Measurements from ENCODE around the gene ACTR5. TPM values are rescaled to one million over a fixed set of nuclear protein-coding genes. Genes with fewer than 3 reads are reported as not detected.

Gene ACTR5
- total and polyA plus RNA-seq, 2 of the 13 experiments (the other 11 are each of a cell fraction or from before 2014, with no cell fraction given), result 19.5 to 20.5 TPM

DNA sequence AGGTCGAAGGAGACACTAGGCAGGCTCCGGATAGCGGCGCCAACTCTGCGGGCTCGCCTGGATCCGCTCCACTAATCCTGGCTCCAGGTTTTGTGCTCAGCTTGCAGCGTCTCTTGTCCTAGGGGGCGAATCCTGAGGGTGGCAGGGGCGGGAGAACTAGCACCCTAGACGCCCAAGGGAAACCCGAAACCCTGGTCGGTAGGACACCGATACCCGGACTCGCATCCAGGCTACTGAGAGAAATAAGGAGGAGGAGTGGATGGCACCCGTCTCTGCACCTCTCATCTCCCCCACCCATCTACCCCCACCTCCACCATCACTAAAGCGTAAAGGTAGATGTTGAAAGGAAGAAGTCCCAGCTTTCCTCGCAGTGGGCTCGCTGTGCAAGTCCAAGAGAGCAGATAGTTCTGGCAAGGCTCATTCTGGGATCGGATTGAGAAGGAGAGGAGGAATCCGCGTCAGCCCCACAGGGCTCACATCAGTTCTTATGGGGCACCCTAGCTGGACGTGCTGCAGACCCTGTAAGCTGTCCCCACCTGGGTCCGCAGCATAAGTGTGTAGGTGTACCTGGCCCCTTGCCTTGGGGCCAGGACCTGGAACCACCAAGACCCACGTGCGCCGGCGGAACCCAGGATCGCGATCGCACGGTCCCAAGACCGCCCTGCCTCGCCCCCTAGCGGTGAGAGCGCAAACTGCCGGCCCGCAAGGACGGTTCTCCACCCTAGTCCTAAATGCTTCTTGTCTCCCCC is 17.1 kb upstream of the ACTR5 start (continued):
- TF ChIP-seq SRSF4 (IDR thresholded peaks at IDR 0.05; ENCODE audit: low read depth, low read length, poor library complexity, severe bottlenecking), result no peak
- TF ChIP-seq ATM (IDR thresholded peaks at IDR 0.05; ENCODE audit: borderline replicate concordance), result no peak
- no peak for TF ChIP-seq GTF3A (CRISPR knock-in tag; conservative IDR thresholded peaks at IDR 0.05)
- no peak; the same call in 1 of the 2 replicates for TF ChIP-seq ZNF598 (CRISPR knock-in tag; IDR thresholded peaks at IDR 0.05; ENCODE audit: borderline replicate concordance)
- TF ChIP-seq ZNF792 (CRISPR knock-in tag; IDR thresholded peaks at IDR 0.05), result no peak
- TF ChIP-seq MED13 (CRISPR knock-in tag; IDR thresholded peaks at IDR 0.05), result no peak
- no peak for TF ChIP-seq PCBP2 (optimal IDR thresholded peaks at IDR 0.05; ENCODE audit: low read depth, low read length, poor library complexity, severe bottlenecking)
- 0 out of 2 replicates have a peak, but pooled peaks have one; percentile 59 for TF ChIP-seq ATF7-NPFF (CRISPR knock-in tag; IDR thresholded peaks at IDR 0.05; ENCODE audit: low read depth)
- TF ChIP-seq, protein P1, sequence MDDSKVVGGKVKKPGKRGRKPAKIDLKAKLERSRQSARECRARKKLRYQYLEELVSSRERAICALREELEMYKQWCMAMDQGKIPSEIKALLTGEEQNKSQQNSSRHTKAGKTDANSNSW (CRISPR knock-in tag; IDR thresholded peaks at IDR 0.05; ENCODE audit: borderline replicate concordance), result no peak; the same call in 1 of the 2 replicates
- TF ChIP-seq, protein P2, sequence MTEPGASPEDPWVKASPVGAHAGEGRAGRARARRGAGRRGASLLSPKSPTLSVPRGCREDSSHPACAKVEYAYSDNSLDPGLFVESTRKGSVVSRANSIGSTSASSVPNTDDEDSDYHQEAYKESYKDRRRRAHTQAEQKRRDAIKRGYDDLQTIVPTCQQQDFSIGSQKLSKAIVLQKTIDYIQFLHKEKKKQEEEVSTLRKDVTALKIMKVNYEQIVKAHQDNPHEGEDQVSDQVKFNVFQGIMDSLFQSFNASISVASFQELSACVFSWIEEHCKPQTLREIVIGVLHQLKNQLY (CRISPR knock-in tag; IDR thresholded peaks at IDR 0.05), result no peak
- TF ChIP-seq, protein P3, sequence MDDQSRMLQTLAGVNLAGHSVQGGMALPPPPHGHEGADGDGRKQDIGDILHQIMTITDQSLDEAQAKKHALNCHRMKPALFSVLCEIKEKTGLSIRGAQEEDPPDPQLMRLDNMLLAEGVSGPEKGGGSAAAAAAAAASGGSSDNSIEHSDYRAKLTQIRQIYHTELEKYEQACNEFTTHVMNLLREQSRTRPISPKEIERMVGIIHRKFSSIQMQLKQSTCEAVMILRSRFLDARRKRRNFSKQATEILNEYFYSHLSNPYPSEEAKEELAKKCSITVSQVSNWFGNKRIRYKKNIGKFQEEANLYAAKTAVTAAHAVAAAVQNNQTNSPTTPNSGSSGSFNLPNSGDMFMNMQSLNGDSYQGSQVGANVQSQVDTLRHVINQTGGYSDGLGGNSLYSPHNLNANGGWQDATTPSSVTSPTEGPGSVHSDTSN (CRISPR knock-in tag; IDR thresholded peaks at IDR 0.05; ENCODE audit: borderline replicate concordance), result no peak
- TF ChIP-seq ZNF747 (CRISPR knock-in tag; IDR thresholded peaks at IDR 0.05; ENCODE audit: borderline replicate concordance), result no peak
- TF ChIP-seq, protein P4, sequence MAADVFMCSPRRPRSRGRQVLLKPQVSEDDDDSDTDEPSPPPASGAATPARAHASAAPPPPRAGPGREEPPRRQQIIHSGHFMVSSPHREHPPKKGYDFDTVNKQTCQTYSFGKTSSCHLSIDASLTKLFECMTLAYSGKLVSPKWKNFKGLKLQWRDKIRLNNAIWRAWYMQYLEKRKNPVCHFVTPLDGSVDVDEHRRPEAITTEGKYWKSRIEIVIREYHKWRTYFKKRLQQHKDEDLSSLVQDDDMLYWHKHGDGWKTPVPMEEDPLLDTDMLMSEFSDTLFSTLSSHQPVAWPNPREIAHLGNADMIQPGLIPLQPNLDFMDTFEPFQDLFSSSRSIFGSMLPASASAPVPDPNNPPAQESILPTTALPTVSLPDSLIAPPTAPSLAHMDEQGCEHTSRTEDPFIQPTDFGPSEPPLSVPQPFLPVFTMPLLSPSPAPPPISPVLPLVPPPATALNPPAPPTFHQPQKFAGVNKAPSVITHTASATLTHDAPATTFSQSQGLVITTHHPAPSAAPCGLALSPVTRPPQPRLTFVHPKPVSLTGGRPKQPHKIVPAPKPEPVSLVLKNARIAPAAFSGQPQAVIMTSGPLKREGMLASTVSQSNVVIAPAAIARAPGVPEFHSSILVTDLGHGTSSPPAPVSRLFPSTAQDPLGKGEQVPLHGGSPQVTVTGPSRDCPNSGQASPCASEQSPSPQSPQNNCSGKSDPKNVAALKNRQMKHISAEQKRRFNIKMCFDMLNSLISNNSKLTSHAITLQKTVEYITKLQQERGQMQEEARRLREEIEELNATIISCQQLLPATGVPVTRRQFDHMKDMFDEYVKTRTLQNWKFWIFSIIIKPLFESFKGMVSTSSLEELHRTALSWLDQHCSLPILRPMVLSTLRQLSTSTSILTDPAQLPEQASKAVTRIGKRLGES (CRISPR knock-in tag; IDR thresholded peaks at IDR 0.05; ENCODE audit: borderline replicate concordance), result no peak
- no peak for TF ChIP-seq ATAD3A (CRISPR knock-in tag; IDR thresholded peaks at IDR 0.05)
- no peak for TF ChIP-seq NR2F2 (IDR thresholded peaks at IDR 0.05; ENCODE audit: borderline replicate concordance, low read depth)
- no peak for TF ChIP-seq ZSCAN29 (CRISPR knock-in tag; conservative IDR thresholded peaks at IDR 0.05)
- TF ChIP-seq DPF2 (CRISPR knock-in tag; IDR thresholded peaks at IDR 0.05; ENCODE audit: borderline replicate concordance, low read depth), result no peak
- no peak for TF ChIP-seq TBL1XR1 (IDR thresholded peaks at IDR 0.05; ENCODE audit: borderline replicate concordance, low read length, partially characterized antibody)
- TF ChIP-seq GLI4 (CRISPR knock-in tag; IDR thresholded peaks at IDR 0.05; ENCODE audit: borderline replicate concordance), result no peak
- 0 out of 2 replicates have a peak, but pooled peaks have one; percentile 36 for TF ChIP-seq HMG20B (CRISPR knock-in tag; conservative IDR thresholded peaks at IDR 0.05)
- TF ChIP-seq, protein P5, sequence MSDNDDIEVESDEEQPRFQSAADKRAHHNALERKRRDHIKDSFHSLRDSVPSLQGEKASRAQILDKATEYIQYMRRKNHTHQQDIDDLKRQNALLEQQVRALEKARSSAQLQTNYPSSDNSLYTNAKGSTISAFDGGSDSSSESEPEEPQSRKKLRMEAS (IDR thresholded peaks at IDR 0.05), result peak; percentile 93
- TF ChIP-seq, protein P6, sequence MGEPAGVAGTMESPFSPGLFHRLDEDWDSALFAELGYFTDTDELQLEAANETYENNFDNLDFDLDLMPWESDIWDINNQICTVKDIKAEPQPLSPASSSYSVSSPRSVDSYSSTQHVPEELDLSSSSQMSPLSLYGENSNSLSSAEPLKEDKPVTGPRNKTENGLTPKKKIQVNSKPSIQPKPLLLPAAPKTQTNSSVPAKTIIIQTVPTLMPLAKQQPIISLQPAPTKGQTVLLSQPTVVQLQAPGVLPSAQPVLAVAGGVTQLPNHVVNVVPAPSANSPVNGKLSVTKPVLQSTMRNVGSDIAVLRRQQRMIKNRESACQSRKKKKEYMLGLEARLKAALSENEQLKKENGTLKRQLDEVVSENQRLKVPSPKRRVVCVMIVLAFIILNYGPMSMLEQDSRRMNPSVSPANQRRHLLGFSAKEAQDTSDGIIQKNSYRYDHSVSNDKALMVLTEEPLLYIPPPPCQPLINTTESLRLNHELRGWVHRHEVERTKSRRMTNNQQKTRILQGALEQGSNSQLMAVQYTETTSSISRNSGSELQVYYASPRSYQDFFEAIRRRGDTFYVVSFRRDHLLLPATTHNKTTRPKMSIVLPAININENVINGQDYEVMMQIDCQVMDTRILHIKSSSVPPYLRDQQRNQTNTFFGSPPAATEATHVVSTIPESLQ (CRISPR knock-in tag; conservative IDR thresholded peaks at IDR 0.05), result no peak
